ENCODE data around the gene PHLPP1.

- TF ChIP-seq CTCF (IDR thresholded peaks at IDR 0.05): no peak
- TF ChIP-seq ZFX (IDR thresholded peaks at IDR 0.05; ENCODE audit: borderline replicate concordance): no peak
These were observed 166.2 kb downstream of the PHLPP1 start for GRCh38 chr18:62881509-62882016.

Measured in 22Rv1 (cell line).